ENCODE measurements around the gene EME2. TPM values are rescaled to one million over a fixed set of nuclear protein-coding genes. Genes with fewer than 3 reads are reported as not detected.
A peak's percentile ranks its signal among the peaks of the same experiment; 100 is the strongest.

EME2 gene
- total RNA-seq, 3 donors from 2014 or later (not counting 1 experiment from before 2014, with no cell fraction given) = 30.0 to 33.8 (median 30.1) TPM

- Histone ChIP-seq H3K27me3 (ENCODE audit: control insufficient read depth, insufficient read depth, low read length) (no peaks in the 10 kb centered on the region), H3K4me3 (ENCODE audit: low read length) (no peak overlapping the region), H3K27ac (ENCODE audit: low read length) (no peak overlapping the region), H3K4me1 (ENCODE audit: control insufficient read depth, insufficient read depth, low read length) (peaks cover 50% of the 10 kb centered on the region), H3K9me3 (ENCODE audit: control insufficient read depth, insufficient read depth, low read length) (no peaks in the 10 kb centered on the region), H3K36me3 (ENCODE audit: control insufficient read depth, insufficient read depth, low read length) (peaks cover 24% of the 10 kb centered on the region)
- 95% methylated on average over 13 of the region's 13 CpGs for WGBS (ENCODE audit: insufficient coverage)
- Mint-ChIP-seq H3K27me3 (ENCODE audit: low read depth in 2 of 2) (no peaks in the 10 kb centered on the region), H3K36me3 (no peaks in the 10 kb centered on the region), H3K9me3 (no peaks in the 10 kb centered on the region), H3K4me3 (no peak overlapping the region), H3K4me1 (peaks cover 19 to 20% of the 10 kb centered on the region in 2 donors), H3K27ac (no peak overlapping the region)
- no peak for DNase-seq
- no peak for TF ChIP-seq CTCF (IDR thresholded peaks at IDR 0.05)
- intact Hi-C loops (cut with micrococcal nuclease) = loop anchor here (10.0 kb wide), 1 partner anchor 148 kb away; no protein-coding TSS in a partner anchor
- ATAC-seq = no peak
Observed at GRCh38 chr16:1776672-1776955, 4.0 kb downstream of the EME2 start.

- Histone ChIP-seq H3K27me3 (ENCODE audit: control insufficient read depth, insufficient read depth, low read length) (no peaks in the 10 kb centered on the region), H3K36me3 (ENCODE audit: control insufficient read depth, insufficient read depth, low read length) (peaks cover 24% of the 10 kb centered on the region), H3K27ac (ENCODE audit: low read length) (no peak overlapping the region), H3K4me3 (ENCODE audit: low read length) (no peak overlapping the region), H3K4me1 (ENCODE audit: control insufficient read depth, insufficient read depth, low read length) (peaks cover 50% of the 10 kb centered on the region), H3K9me3 (ENCODE audit: control insufficient read depth, insufficient read depth, low read length) (no peaks in the 10 kb centered on the region)
- Mint-ChIP-seq H3K9me3 (no peaks in the 10 kb centered on the region), H3K27me3 (ENCODE audit: low read depth in 2 of 2) (no peaks in the 10 kb centered on the region), H3K27ac (no peak overlapping the region), H3K36me3 (no peaks in the 10 kb centered on the region), H3K4me3 (no peak overlapping the region), H3K4me1 (peaks cover 19% of the 10 kb centered on the region in 2 donors)
- DNase-seq (no peak), ATAC-seq (no peak)
- TF ChIP-seq CTCF (IDR thresholded peaks at IDR 0.05) = no peak
- intact Hi-C loops (cut with micrococcal nuclease) = loop anchor here (10.0 kb wide), 1 partner anchor 148 kb away; no protein-coding TSS in a partner anchor
- WGBS (ENCODE audit: insufficient coverage) = 97% methylated on average over 22 of the region's 22 CpGs
Observed at GRCh38 chr16:1776991-1777374, 4.4 kb downstream of the EME2 start.

- Histone ChIP-seq H3K27me3 (ENCODE audit: control insufficient read depth, insufficient read depth, low read length) (no peaks in the 10 kb centered on the region), H3K36me3 (ENCODE audit: control insufficient read depth, insufficient read depth, low read length) (peaks cover 24% of the 10 kb centered on the region), H3K4me1 (ENCODE audit: control insufficient read depth, insufficient read depth, low read length) (peaks cover 44% of the 10 kb centered on the region), H3K27ac (ENCODE audit: low read length) (no peak overlapping the region), H3K9me3 (ENCODE audit: control insufficient read depth, insufficient read depth, low read length) (no peaks in the 10 kb centered on the region), H3K4me3 (ENCODE audit: low read length) (no peak overlapping the region)
- Mint-ChIP-seq H3K4me1 (peaks cover 14 to 15% of the 10 kb centered on the region in 2 donors), H3K27ac (no peak overlapping the region), H3K4me3 (peak overlapping the region; percentile 31), H3K36me3 (no peaks in the 10 kb centered on the region), H3K9me3 (no peaks in the 10 kb centered on the region), H3K27me3 (ENCODE audit: low read depth in 2 of 2) (no peaks in the 10 kb centered on the region)
- no peak for TF ChIP-seq CTCF (IDR thresholded peaks at IDR 0.05)
- 91% methylated on average over 36 of the region's 36 CpGs for WGBS (ENCODE audit: insufficient coverage)
- no peak for DNase-seq
- ATAC-seq = no peak
- intact Hi-C loops (cut with micrococcal nuclease) = loop anchor here (10.0 kb wide), 1 partner anchor 147 kb away; no protein-coding TSS in a partner anchor
Observed at GRCh38 chr16:1777375-1778199, 5.0 kb downstream of the EME2 start.
